A673 (cell line): Measurements from ENCODE around the gene IGSF21. TPM values are rescaled to one million over a fixed set of nuclear protein-coding genes. Genes with fewer than 3 reads are reported as not detected.

Experiments
- BruUV-seq: library from RNA; stranded (reverse); fragments of 400-500 nt; replicated peaks from 2 replicates; lab custom pipeline; 2021; lab: Mats Ljungman, UMichigan
- CTCF ChIA-PET: fragments of 300-600 bp; sonication (Branson Sonifier 250); formaldehyde crosslinking; loops from one replicate; lab custom pipeline; 2022; ENCODE audit warnings: antibody characterized with exemption; lab: Charles Lee
- POLR2A ChIA-PET: fragments of 300-600 bp; sonication (Branson Sonifier 250); formaldehyde crosslinking; loops from one replicate; lab custom pipeline; 2022; ENCODE audit warnings: antibody characterized with exemption; ENCODE audit not compliant: low non-redundant PET; lab: Charles Lee
- DNase-seq: peaks from one replicate; pipeline ENCODE4 v3.0.0-alpha.2; 2015; ENCODE audit warnings: low spot score
- H3K27ac ChIP-seq: fragments of 200-600 bp; sonication (generic); 2 replicates; pipeline ENCODE4 v1.5.1; 2016; ENCODE audit warnings: mixed run types, low read depth, mild to moderate bottlenecking, mixed read lengths, antibody characterized with exemption, low read length; ENCODE audit not compliant: poor library complexity, severe bottlenecking
- H3K27me3 ChIP-seq: fragments of 200-600 bp; sonication (generic); replicated peaks from 2 replicates; pipeline ENCODE4 v1.6.1; 2017; ENCODE audit warnings: mixed run types, low read depth, mild to moderate bottlenecking, mixed read lengths, antibody characterized with exemption, low read length; ENCODE audit not compliant: insufficient read depth, poor library complexity
- H3K36me3 ChIP-seq: fragments of 200-600 bp; sonication (generic); 2 replicates; pipeline ENCODE4 v1.6.1; 2016; ENCODE audit warnings: mixed run types, mild to moderate bottlenecking, mixed read lengths, antibody characterized with exemption, low read length; ENCODE audit not compliant: insufficient read depth, poor library complexity, severe bottlenecking
- H3K4me1 ChIP-seq: fragments of 200-600 bp; sonication (generic); 2 replicates; pipeline ENCODE4 v1.6.1; 2017; ENCODE audit warnings: mixed run types, mild to moderate bottlenecking, mixed read lengths, antibody characterized with exemption, low read length; ENCODE audit not compliant: insufficient read depth, poor library complexity, severe bottlenecking
- H3K4me3 ChIP-seq: fragments of 200-600 bp; sonication (generic); 2 replicates; pipeline ENCODE4 v1.5.1; 2016; ENCODE audit warnings: low read depth, mixed run types, mild to moderate bottlenecking, mixed read lengths, low read length; ENCODE audit not compliant: poor library complexity, severe bottlenecking
- H3K9me3 ChIP-seq: fragments of 200-600 bp; sonication (generic); 2 replicates; pipeline ENCODE4 v1.6.1; 2016; ENCODE audit warnings: mixed run types, low read depth, mild to moderate bottlenecking, mixed read lengths, antibody characterized with exemption, low read length; ENCODE audit not compliant: poor library complexity, severe bottlenecking
- CTCF ChIP-seq: fragments of 300-800, 200-600 bp; sonication (generic); conservative IDR thresholded peaks from 2 replicates; pipeline ENCODE4 v1.5.1; 2017; ENCODE audit warnings: low read depth, mild to moderate bottlenecking, antibody characterized with exemption, low read length, moderate library complexity, mixed read lengths
- EZH2 ChIP-seq: fragments of 200-600 bp; sonication (generic); IDR thresholded peaks from 2 replicates; pipeline ENCODE4 v1.6.1; 2017; ENCODE audit warnings: borderline replicate concordance, low read depth, mild to moderate bottlenecking, mixed read lengths, antibody characterized with exemption, low read length; ENCODE audit not compliant: poor library complexity, severe bottlenecking
- intact Hi-C: fragments of 100-400 bp; cut with micrococcal nuclease; formaldehyde crosslinking; loops from one replicate; pipeline ENCODE4 v1.10.0; 2022; ENCODE audit not compliant: unreplicated experiment
- total RNA-seq: library from RNA; stranded (reverse); gene quantifications from 2 replicates; pipeline ENCODE4 v1.2.3, GENCODE V29; 2021

The IGSF21 gene
- total RNA-seq, 1 experiment from 2014 or later = 3.2 TPM

- no peak for DNase-seq
- no peaks in the 10 kb centered on the region for H3K4me1 ChIP-seq
- H3K27me3 ChIP-seq = no peaks in the 10 kb centered on the region
- intact Hi-C loops = no loop called here
- TF ChIP-seq CTCF (no peak), EZH2 (no peak)
- no peak overlapping the region for H3K4me3 ChIP-seq
- H3K36me3 ChIP-seq = no peaks in the 10 kb centered on the region
- CTCF ChIA-PET = no interaction called here
- no peaks in the 10 kb centered on the region for H3K9me3 ChIP-seq
- no TSS peak for BruUV-seq
- H3K27ac ChIP-seq = no peak overlapping the region
- POLR2A ChIA-PET = interaction anchor here (0.7 kb wide), 1 partner anchor 126 kb away, joined by 3 read pairs; no protein-coding TSS in a partner anchor
These were observed 34.1 kb downstream of the IGSF21 start for GRCh38 chr1:18141661-18142060.

- BruUV-seq = no TSS peak
- intact Hi-C loops = no loop called here
- ChIA-PET POLR2A (no interaction called here), CTCF (no interaction called here)
- no peaks in the 10 kb centered on the region for H3K9me3 ChIP-seq
- H3K4me3 ChIP-seq = no peak overlapping the region
- H3K27me3 ChIP-seq = no peaks in the 10 kb centered on the region
- H3K4me1 ChIP-seq = no peaks in the 10 kb centered on the region
- TF ChIP-seq EZH2 = no peak
- no peak for TF ChIP-seq CTCF
- DNase-seq = no peak
- no peaks in the 10 kb centered on the region for H3K36me3 ChIP-seq
- no peak overlapping the region for H3K27ac ChIP-seq
These were observed 34.9 kb downstream of the IGSF21 start for GRCh38 chr1:18142471-18142870.

- no peaks in the 10 kb centered on the region for H3K36me3 ChIP-seq
- POLR2A ChIA-PET = no interaction called here
- no peaks in the 10 kb centered on the region for H3K4me1 ChIP-seq
- CTCF ChIA-PET = no interaction called here
- TF ChIP-seq EZH2 = no peak
- no peak for TF ChIP-seq CTCF
- H3K27ac ChIP-seq = no peak overlapping the region
- BruUV-seq = no TSS peak
- DNase-seq = no peak
- no peaks in the 10 kb centered on the region for H3K9me3 ChIP-seq
- H3K4me3 ChIP-seq = no peak overlapping the region
- intact Hi-C loops = no loop called here
- H3K27me3 ChIP-seq = no peaks in the 10 kb centered on the region
These were observed 35.4 kb downstream of the IGSF21 start for GRCh38 chr1:18142969-18143368.
